ENCODE data around the gene TKT. TPM values are rescaled to one million over a fixed set of nuclear protein-coding genes. Genes with fewer than 3 reads are reported as not detected.

Gene TKT
- total and polyA plus RNA-seq, 4 donors = 18.1 to 202 (median 129) TPM

DNA sequence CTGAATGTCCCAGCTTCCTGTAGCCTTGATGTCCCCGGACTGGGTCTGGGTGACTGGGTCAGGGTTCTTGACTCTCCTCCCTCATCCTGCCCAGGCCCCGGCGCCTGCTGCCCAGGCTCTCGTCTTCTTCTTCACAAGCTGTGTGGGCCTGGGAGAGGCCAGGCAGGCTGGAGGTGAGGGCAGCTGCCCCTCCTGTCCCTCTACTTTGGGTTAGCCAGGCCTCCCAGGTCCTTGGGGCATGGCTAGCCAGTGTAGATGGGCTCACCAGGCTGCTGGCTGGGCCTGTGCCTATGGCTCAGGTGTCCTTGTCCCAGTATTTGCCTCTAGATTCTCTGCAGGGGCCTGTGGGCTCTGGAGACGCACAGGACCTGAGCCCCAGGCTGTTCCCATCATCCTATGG lies 31.8 kb downstream of the TKT start (continued):
- TF ChIP-seq, protein P1, sequence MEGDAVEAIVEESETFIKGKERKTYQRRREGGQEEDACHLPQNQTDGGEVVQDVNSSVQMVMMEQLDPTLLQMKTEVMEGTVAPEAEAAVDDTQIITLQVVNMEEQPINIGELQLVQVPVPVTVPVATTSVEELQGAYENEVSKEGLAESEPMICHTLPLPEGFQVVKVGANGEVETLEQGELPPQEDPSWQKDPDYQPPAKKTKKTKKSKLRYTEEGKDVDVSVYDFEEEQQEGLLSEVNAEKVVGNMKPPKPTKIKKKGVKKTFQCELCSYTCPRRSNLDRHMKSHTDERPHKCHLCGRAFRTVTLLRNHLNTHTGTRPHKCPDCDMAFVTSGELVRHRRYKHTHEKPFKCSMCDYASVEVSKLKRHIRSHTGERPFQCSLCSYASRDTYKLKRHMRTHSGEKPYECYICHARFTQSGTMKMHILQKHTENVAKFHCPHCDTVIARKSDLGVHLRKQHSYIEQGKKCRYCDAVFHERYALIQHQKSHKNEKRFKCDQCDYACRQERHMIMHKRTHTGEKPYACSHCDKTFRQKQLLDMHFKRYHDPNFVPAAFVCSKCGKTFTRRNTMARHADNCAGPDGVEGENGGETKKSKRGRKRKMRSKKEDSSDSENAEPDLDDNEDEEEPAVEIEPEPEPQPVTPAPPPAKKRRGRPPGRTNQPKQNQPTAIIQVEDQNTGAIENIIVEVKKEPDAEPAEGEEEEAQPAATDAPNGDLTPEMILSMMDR (IDR thresholded peaks at IDR 0.05; ENCODE audit: low read depth, low read length, missing input control) = no peak
- TF ChIP-seq HNF4G (IDR thresholded peaks at IDR 0.05) = no peak
- no peak for TF ChIP-seq RAD21 (IDR thresholded peaks at IDR 0.05)
- TF ChIP-seq YY1 (IDR thresholded peaks at IDR 0.05) = no peak
- TF ChIP-seq, protein P2, sequence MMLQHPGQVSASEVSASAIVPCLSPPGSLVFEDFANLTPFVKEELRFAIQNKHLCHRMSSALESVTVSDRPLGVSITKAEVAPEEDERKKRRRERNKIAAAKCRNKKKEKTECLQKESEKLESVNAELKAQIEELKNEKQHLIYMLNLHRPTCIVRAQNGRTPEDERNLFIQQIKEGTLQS (IDR thresholded peaks at IDR 0.05) = no peak
- TF ChIP-seq SP1 (IDR thresholded peaks at IDR 0.05) = no peak
- TF ChIP-seq EGR1 (IDR thresholded peaks at IDR 0.05; ENCODE audit: low read depth in 2 of 2) = no peak
- TF ChIP-seq GABPA (IDR thresholded peaks at IDR 0.05 in 1 of 2, conservative IDR thresholded peaks at IDR 0.05 in 1 of 2) = no peak

DNA sequence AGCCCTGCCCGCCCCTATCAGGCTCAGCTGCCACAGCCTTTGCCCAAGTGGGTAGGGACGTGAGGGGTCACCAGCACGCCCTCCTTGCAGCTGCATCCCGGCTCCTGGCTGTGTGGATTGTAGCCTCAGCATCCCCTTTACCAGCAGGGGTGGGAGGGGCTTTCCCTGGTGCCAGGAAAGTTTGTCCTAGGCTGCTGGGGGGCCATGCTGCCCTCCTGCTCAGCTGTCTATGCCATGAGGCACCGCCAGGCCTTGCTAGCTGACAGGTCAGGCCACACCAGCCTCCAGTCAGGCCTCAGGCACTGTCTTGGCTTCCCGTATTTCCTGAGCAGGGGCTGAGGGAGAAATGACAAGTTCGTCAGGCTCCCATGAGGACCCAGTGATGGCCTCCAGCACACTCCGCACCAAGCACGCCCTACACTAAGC lies 32.3 kb downstream of the TKT start:
- no peaks in the 10 kb centered on the region for H3K9me3 ChIP-seq (ENCODE audit: control insufficient read depth in 4 of 4, low read length in 3 of 4)
- 88% methylated on average over 9 of the region's 9 CpGs for WGBS
- no peak overlapping the region for H3K4me3 ChIP-seq (ENCODE audit: low read depth in 1 of 3, low read length in 3 of 3)
- DNase-seq (ENCODE audit: low spot score) = no peak
- H3K36me3 ChIP-seq (ENCODE audit: control insufficient read depth in 4 of 4, insufficient read depth in 3 of 4, low read depth in 1 of 4, low read length in 3 of 4) = peaks cover 29 to 59% (median 33%) of the 10 kb centered on the region in 4 donors
- H3K27ac ChIP-seq (ENCODE audit: low read depth in 1 of 2, low read length in 2 of 2) = no peak overlapping the region
- no peak overlapping the region for H3K9ac ChIP-seq (ENCODE audit: low read depth in 1 of 2, low read length in 2 of 2)
- no peaks in the 10 kb centered on the region for H3K4me1 ChIP-seq (ENCODE audit: control insufficient read depth in 4 of 4, insufficient read depth in 4 of 4, low read length in 3 of 4)
- H3K27me3 ChIP-seq (ENCODE audit: control insufficient read depth in 4 of 4, insufficient read depth in 4 of 4, low read length in 3 of 4) = no peaks in the 10 kb centered on the region
- TF ChIP-seq NR2F2 (IDR thresholded peaks at IDR 0.05) = no peak
- TF ChIP-seq REST (IDR thresholded peaks at IDR 0.05) = no peak
- TF ChIP-seq GABPA (IDR thresholded peaks at IDR 0.05 in 1 of 2, conservative IDR thresholded peaks at IDR 0.05 in 1 of 2) = no peak
- no peak for TF ChIP-seq RAD21 (IDR thresholded peaks at IDR 0.05)
- no peak for TF ChIP-seq JUND (IDR thresholded peaks at IDR 0.05)
- no peak for TF ChIP-seq HNF4G (IDR thresholded peaks at IDR 0.05)
- TF ChIP-seq, protein P3, sequence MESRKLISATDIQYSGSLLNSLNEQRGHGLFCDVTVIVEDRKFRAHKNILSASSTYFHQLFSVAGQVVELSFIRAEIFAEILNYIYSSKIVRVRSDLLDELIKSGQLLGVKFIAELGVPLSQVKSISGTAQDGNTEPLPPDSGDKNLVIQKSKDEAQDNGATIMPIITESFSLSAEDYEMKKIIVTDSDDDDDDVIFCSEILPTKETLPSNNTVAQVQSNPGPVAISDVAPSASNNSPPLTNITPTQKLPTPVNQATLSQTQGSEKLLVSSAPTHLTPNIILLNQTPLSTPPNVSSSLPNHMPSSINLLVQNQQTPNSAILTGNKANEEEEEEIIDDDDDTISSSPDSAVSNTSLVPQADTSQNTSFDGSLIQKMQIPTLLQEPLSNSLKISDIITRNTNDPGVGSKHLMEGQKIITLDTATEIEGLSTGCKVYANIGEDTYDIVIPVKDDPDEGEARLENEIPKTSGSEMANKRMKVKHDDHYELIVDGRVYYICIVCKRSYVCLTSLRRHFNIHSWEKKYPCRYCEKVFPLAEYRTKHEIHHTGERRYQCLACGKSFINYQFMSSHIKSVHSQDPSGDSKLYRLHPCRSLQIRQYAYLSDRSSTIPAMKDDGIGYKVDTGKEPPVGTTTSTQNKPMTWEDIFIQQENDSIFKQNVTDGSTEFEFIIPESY (IDR thresholded peaks at IDR 0.05) = no peak
- no peak for TF ChIP-seq FOXA2 (IDR thresholded peaks at IDR 0.05)
- no peak for TF ChIP-seq TAF1 (conservative IDR thresholded peaks at IDR 0.05)
- TF ChIP-seq, protein P2 (IDR thresholded peaks at IDR 0.05) = no peak
- TF ChIP-seq SP1 (IDR thresholded peaks at IDR 0.05) = no peak
- no peak for TF ChIP-seq YY1 (IDR thresholded peaks at IDR 0.05)
- no peak for TF ChIP-seq FOXA1 (IDR thresholded peaks at IDR 0.05)
- no peak for TF ChIP-seq EGR1 (IDR thresholded peaks at IDR 0.05; ENCODE audit: low read depth in 2 of 2)
- no peak for TF ChIP-seq HNF4A (conservative IDR thresholded peaks at IDR 0.05)
- TF ChIP-seq RXRA (IDR thresholded peaks at IDR 0.05) = no peak

All from liver (tissue), 9 donors.